Left cardiac atrium (tissue), 4 donors: ENCODE measurements around the gene YPEL3. TPM values are rescaled to one million over a fixed set of nuclear protein-coding genes. Genes with fewer than 3 reads are reported as not detected.

Experiments
- ATAC-seq, 2 donors: fragments of 200-7000 bp; cut with Tn5 transposase; one replicate each; pipeline ENCODE4 v1.9.1; 2020; ENCODE audit warnings: mild to moderate bottlenecking in 2 of 2, moderate library complexity in 2 of 2
- DNase-seq: peaks from one replicate; pipeline ENCODE4 v3.0.0-alpha.2; 2020
- intact Hi-C, 2 donors: fragments of 100-400 bp; cut with DNase I; formaldehyde crosslinking; loops; one replicate each; pipeline versions ENCODE4 v1.14.1 to v1.15.1; 2022 to 2023
- total RNA-seq, 2 donors: library from RNA; stranded (reverse); fragmentation: NEBNext Ultra II Directional; extraction: Animal tissue kit (Norgen Biotek cat#: 25700); gene quantifications; one replicate each; pipeline ENCODE4 v1.2.1, GENCODE V29; 2021
- donor health status: DM: no; HTN: yes; CAD: no.
- donor health status: DM: no; HTN: yes; CAD: no; lungs with severe emphysema.
- donor health status: DM: yes; HTN: yes; CAD: no.
- donor health status: Dilated cardiomyopathy.

YPEL3 gene
- total RNA-seq, 2 donors from 2014 or later, result 39.5 to 54.1 TPM

GRCh38 chr16:30094541-30095165 lies 1.4 kb downstream of the YPEL3 start:
- DNase-seq (no peak), ATAC-seq (no peak)
- intact Hi-C loops, result loop anchor here in 1 of 2 donors (10.0 kb wide), 3 partner anchors 50 to 560 kb away; partner anchors contain the start of genes FBRS, PRR14 and ZNF771

GRCh38 chr16:30092373-30093010 lies 3.5 kb downstream of the YPEL3 start:
- DNase-seq (peak; percentile 87), ATAC-seq (peak; percentile 33 to 62)
- intact Hi-C loops, result loop anchor here in 1 of 2 donors (10.0 kb wide), 3 partner anchors 48 to 562 kb away; partner anchors contain the start of genes FBRS, PRR14 and ZNF771

- intact Hi-C loops, result loop anchor here in 1 of 2 donors (10.0 kb wide), 3 partner anchors 47 to 563 kb away; partner anchors contain the start of genes FBRS, PRR14 and ZNF771
- DNase-seq, result peak; percentile 96
- peak; percentile 92 to 93 for ATAC-seq
These were observed 4.3 kb downstream of the YPEL3 start, which contains the start of gene TBX6 for GRCh38 chr16:30091474-30092372. Gene TBX6, minus strand, starts transcription at chr16:30091924. Its CDS starts 731 bp downstream, at chr16:30091193.

- ATAC-seq, result no peak
- DNase-seq, result no peak
- intact Hi-C loops, result loop anchor here in 1 of 2 donors (10.0 kb wide), 3 partner anchors 46 to 564 kb away; partner anchors contain the start of genes FBRS, PRR14 and ZNF771
These were observed 5.2 kb downstream of the YPEL3 start for GRCh38 chr16:30090610-30091331.

- intact Hi-C loops, result no loop called here
- no peak for DNase-seq
- no peak for ATAC-seq
These were observed 7.0 kb downstream of the YPEL3 start for GRCh38 chr16:30088832-30089624.

GRCh38 chr16:30088237-30088831 lies 7.7 kb downstream of the YPEL3 start:
- no peak for ATAC-seq
- DNase-seq, result no peak
- intact Hi-C loops, result no loop called here

- intact Hi-C loops, result no loop called here
- no peak for ATAC-seq
- DNase-seq, result no peak
These were observed 8.7 kb downstream of the YPEL3 start for GRCh38 chr16:30087181-30087898.

GRCh38 chr16:30086291-30087140 lies 9.5 kb downstream of the YPEL3 start:
- DNase-seq (no peak), ATAC-seq (no peak)
- intact Hi-C loops, result no loop called here

GRCh38 chr16:30085820-30086219 lies 10.2 kb downstream of the YPEL3 start:
- DNase-seq (no peak), ATAC-seq (no peak)
- intact Hi-C loops, result no loop called here

- intact Hi-C loops, result no loop called here
- DNase-seq (no peak), ATAC-seq (peak; percentile 21 to 74)
These were observed 10.8 kb downstream of the YPEL3 start for GRCh38 chr16:30085247-30085646.

- peak; percentile 8 to 76 for ATAC-seq
- DNase-seq, result peak; percentile 63
- intact Hi-C loops, result no loop called here
These were observed 11.2 kb downstream of the YPEL3 start for GRCh38 chr16:30084816-30085159.

GRCh38 chr16:30084096-30084815 lies 11.8 kb downstream of the YPEL3 start:
- ATAC-seq, result no peak
- intact Hi-C loops, result no loop called here

GRCh38 chr16:30083216-30084055 lies 12.6 kb downstream of the YPEL3 start:
- DNase-seq, result no peak
- no peak for ATAC-seq
- intact Hi-C loops, result no loop called here

More at GRCh38 chr16:30084096-30084815, 11.8 kb downstream of the YPEL3 start:
- no peak for DNase-seq

GRCh38 chr16:30082545-30083090 lies 13.4 kb downstream of the YPEL3 start:
- ATAC-seq, result no peak
- no peak for DNase-seq
- intact Hi-C loops, result no loop called here
